IMR-90 (cell line): Measurements from ENCODE around the gene CCL28. TPM values are rescaled to one million over a fixed set of nuclear protein-coding genes. Genes with fewer than 3 reads are reported as not detected.

Experiments used
- ATAC-seq: fragments of 200-7000 bp; cut with Tn5 transposase; 2 replicates; pipeline ENCODE4 v1.9.1; 2020; ENCODE audit warnings: low read depth, mild to moderate bottlenecking, moderate library complexity
- BruUV-seq: library from RNA; stranded (reverse); fragments of 400-500 nt; replicated peaks from 2 replicates; lab custom pipeline; 2021; lab: Mats Ljungman, UMichigan
- CTCF ChIA-PET: fragments of 300-600 bp; formaldehyde crosslinking; extraction: SDS; loops from one replicate; lab custom pipeline; 2021; ENCODE audit warnings: antibody characterized with exemption; lab: Yijun Ruan, JAX
- POLR2A ChIA-PET: fragments of 300-600 bp; sonication (Branson Sonifier 250); formaldehyde crosslinking; loops from one replicate; lab custom pipeline; 2022; ENCODE audit warnings: antibody characterized with exemption; ENCODE audit not compliant: unreplicated experiment; lab: Charles Lee
- DNase-seq: peaks from one replicate; pipeline ENCODE4 v3.0.0; 2013
- H2AFZ ChIP-seq: replicated peaks from 2 replicates; pipeline ENCODE3; 2013; ENCODE audit warnings: low read length, mild to moderate bottlenecking; ENCODE audit not compliant: poor library complexity
- H2AK5ac ChIP-seq: 2 replicates; pipeline ENCODE4 v1.6.1; 2013; ENCODE audit warnings: low read depth, low read length, inconsistent platforms
- H2AK9ac ChIP-seq: replicated peaks from 2 replicates; pipeline ENCODE3; 2013; ENCODE audit warnings: mild to moderate bottlenecking, low read depth, low read length, moderate library complexity; ENCODE audit not compliant: poor library complexity
- H2BK120ac ChIP-seq: 2 replicates; pipeline ENCODE4 v1.6.1; 2013; ENCODE audit warnings: low read depth, low read length, inconsistent platforms
- H2BK15ac ChIP-seq: 3 replicates; pipeline ENCODE4 v1.6.1; 2013; ENCODE audit warnings: low read depth, low read length, inconsistent platforms
- H2BK20ac ChIP-seq: 2 replicates; pipeline ENCODE4 v1.6.1; 2013; ENCODE audit warnings: low read depth, mild to moderate bottlenecking, inconsistent platforms, low read length, moderate library complexity
- H2BK5ac ChIP-seq: 2 replicates; pipeline ENCODE4 v1.6.1; 2013; ENCODE audit warnings: mild to moderate bottlenecking, low read depth, low read length, inconsistent platforms; ENCODE audit not compliant: poor library complexity, severe bottlenecking
- H3K14ac ChIP-seq: replicated peaks from 2 replicates; pipeline ENCODE4 v1.6.1; 2013; ENCODE audit warnings: low read depth, low read length, inconsistent platforms
- H3K18ac ChIP-seq: 2 replicates; pipeline ENCODE4 v1.6.1; 2013; ENCODE audit warnings: low read depth, low read length, control low read depth
- H3K23ac ChIP-seq: 2 replicates; pipeline ENCODE4 v1.6.1; 2013; ENCODE audit warnings: low read depth, low read length, inconsistent platforms
- H3K27ac ChIP-seq: 2 replicates; pipeline ENCODE4 v1.5.1; 2013; ENCODE audit warnings: mild to moderate bottlenecking, control low read depth, low read length; ENCODE audit not compliant: insufficient read depth
- H3K27me3 ChIP-seq: 2 replicates; pipeline ENCODE4 v1.6.1; 2013; ENCODE audit warnings: low read length; ENCODE audit not compliant: control insufficient read depth, insufficient read depth
- H3K36me3 ChIP-seq: 2 replicates; pipeline ENCODE4 v1.6.1; 2013; ENCODE audit warnings: low read length, mixed read lengths; ENCODE audit not compliant: control insufficient read depth, insufficient read depth
- H3K4ac ChIP-seq: 2 replicates; pipeline ENCODE4 v1.6.1; 2013; ENCODE audit warnings: low read depth, low read length, inconsistent platforms
- H3K4me1 ChIP-seq: 2 replicates; pipeline ENCODE4 v1.6.1; 2013; ENCODE audit warnings: low read length, mixed read lengths; ENCODE audit not compliant: control insufficient read depth, insufficient read depth
- H3K4me2 ChIP-seq: 2 replicates; pipeline ENCODE4 v1.6.1; 2013; ENCODE audit warnings: low read depth, mild to moderate bottlenecking, control low read depth, low read length, moderate library complexity
- H3K4me3 ChIP-seq: 2 replicates; pipeline ENCODE4 v1.5.1; 2013; ENCODE audit warnings: low read depth, mild to moderate bottlenecking, control low read depth, low read length, moderate library complexity; ENCODE audit not compliant: insufficient read depth
- H3K56ac ChIP-seq: 2 replicates; pipeline ENCODE4 v1.6.1; 2013; ENCODE audit warnings: low read length, inconsistent platforms; ENCODE audit not compliant: insufficient read depth; ENCODE audit errors: extremely low read depth
- H3K79me1 ChIP-seq, 2 experiments: 2 replicates each; pipeline ENCODE4 v1.6.1; 2013; ENCODE audit warnings: low read length in 2 of 2, inconsistent platforms in 1 of 2, low read depth in 1 of 2
- H3K9ac ChIP-seq: 2 replicates; pipeline ENCODE4 v1.6.1; 2013; ENCODE audit warnings: low read depth, low read length, control low read depth
- H3K9me1 ChIP-seq: 2 replicates; pipeline ENCODE4 v1.6.1; 2013; ENCODE audit warnings: low read length, inconsistent platforms; ENCODE audit not compliant: insufficient read depth
- H3K9me3 ChIP-seq: 2 replicates; pipeline ENCODE4 v1.6.1; 2013; ENCODE audit warnings: low read length; ENCODE audit not compliant: control insufficient read depth, insufficient read depth
- H4K20me1 ChIP-seq: 2 replicates; pipeline ENCODE4 v1.6.1; 2013; ENCODE audit warnings: low read length, inconsistent platforms; ENCODE audit not compliant: insufficient read depth
- H4K5ac ChIP-seq: 2 replicates; pipeline ENCODE4 v1.6.1; 2013; ENCODE audit warnings: mild to moderate bottlenecking, low read depth, low read length, control low read depth
- H4K8ac ChIP-seq, 2 experiments: 2 replicates each; pipeline ENCODE4 v1.6.1; 2013; ENCODE audit warnings: low read depth in 2 of 2, low read length in 2 of 2, control low read depth in 1 of 2, inconsistent platforms in 1 of 2
- H4K91ac ChIP-seq: 2 replicates; pipeline ENCODE4 v1.6.1; 2013; ENCODE audit warnings: low read depth, low read length, inconsistent platforms; ENCODE audit not compliant: insufficient read depth
- BHLHE40 ChIP-seq: fragments of 150-350 bp; IDR thresholded peaks from 2 replicates; pipeline ENCODE4 v1.6.1; 2016; ENCODE audit warnings: mild to moderate bottlenecking, low read depth, low read length
- CHD1 ChIP-seq: IDR thresholded peaks from 2 replicates; pipeline ENCODE4 v1.6.1; 2012; ENCODE audit warnings: low read depth, low read length, improper control_type of control experiment
- ELK1 ChIP-seq: fragments of 150-350 bp; IDR thresholded peaks from 2 replicates; pipeline ENCODE4 v1.6.1; 2016; ENCODE audit warnings: low read depth, mild to moderate bottlenecking, low read length, moderate library complexity, borderline replicate concordance
- MAZ ChIP-seq: IDR thresholded peaks from 2 replicates; pipeline ENCODE4 v1.6.1; 2012; ENCODE audit warnings: low read depth, mild to moderate bottlenecking, low read length, improper control_type of control experiment, moderate library complexity, borderline replicate concordance
- WGBS, 2 experiments: methylation state at CpG; one replicate each; pipeline versions ENCODE4 v1.1.5 to v1.1.7; 2013; ENCODE audit warnings: missing lambda C conversion rate in 2 of 2; ENCODE audit not compliant: insufficient read length in 1 of 2; ENCODE audit errors: extremely low coverage in 2 of 2; 5-methylcytosine and 5-hydroxymethylcytosine counted together
- dilution Hi-C: fragments of 300-500 bp; cut with HindIII; formaldehyde crosslinking; loops from one replicate; pipeline ENCODE4 v1.14.3; 2018; ENCODE audit warnings: low sequenced_read_pairs; ENCODE audit not compliant: unreplicated experiment
- in situ Hi-C: fragments of 300-500 bp; cut with MboI; formaldehyde crosslinking; loops from 3 replicates; pipeline ENCODE4 v1.14.3; 2019; ENCODE audit warnings: low sequenced_read_pairs, inconsistent platforms, mixed read lengths
- intact Hi-C: fragments of 100-400 bp; cut with micrococcal nuclease; formaldehyde crosslinking; loops from 2 replicates; pipeline ENCODE4 v1.10.0; 2022
- polyA plus RNA-seq, 3 experiments: library from polyadenylated mRNA; depleted of rRNA; stranded (reverse); fragments of >200 nt; gene quantifications; 2 replicates each; pipeline ENCODE4 v1.2.3, GENCODE V29; 2012; ENCODE audit warnings: low replicate concordance in 1 of 3
- total RNA-seq: library from RNA; depleted of rRNA; stranded (reverse); fragments of >200 nt; gene quantifications from 2 replicates; pipeline ENCODE4 v1.2.3, GENCODE V29; 2012

CCL28 gene
- total and polyA plus RNA-seq, 2 of the 4 experiments (the other 2 are of a cell fraction): under 0.01 to 0.02 TPM

DNA sequence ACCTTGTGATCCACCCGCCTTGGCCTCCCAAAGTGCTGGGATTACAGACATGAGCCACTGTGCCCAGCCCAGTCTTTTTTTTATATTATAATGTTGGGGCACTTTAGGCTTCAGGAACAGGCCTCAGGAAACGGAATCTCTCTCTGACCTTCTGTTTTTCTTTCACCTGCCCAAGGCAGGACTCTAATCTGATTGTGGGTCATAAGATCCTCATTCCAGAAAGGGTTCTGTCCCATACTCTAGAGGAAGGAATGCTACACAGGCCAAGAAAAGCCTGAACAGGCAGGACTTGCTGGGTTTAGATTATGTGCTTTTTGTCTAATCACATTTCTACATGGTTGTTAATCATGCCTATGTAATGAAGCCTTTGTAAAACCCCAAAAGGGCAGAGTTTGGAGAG, 1.8 kb upstream of the CCL28 start:
- H4K5ac ChIP-seq: no peak overlapping the region
- H4K20me1 ChIP-seq: no peaks in the 10 kb centered on the region
- H3K27me3 ChIP-seq: peaks cover 13% of the 10 kb centered on the region
- no peak for DNase-seq
- H2BK15ac ChIP-seq: no peak overlapping the region
- BruUV-seq: no TSS peak
- intact Hi-C loops (no loop called here), dilution Hi-C loops (no loop called here), in situ Hi-C loops (no loop called here)
- 50% methylated on average over 1 of the region's 2 CpGs; no CpG with 5 or more reads in 1 of the 2 experiments for WGBS, 2 experiments
- no peak overlapping the region for H2AK5ac ChIP-seq
- H3K9me3 ChIP-seq: no peaks in the 10 kb centered on the region
- H3K9ac ChIP-seq: no peak overlapping the region
- H3K18ac ChIP-seq: no peak overlapping the region
- H3K4me3 ChIP-seq: no peak overlapping the region
- no peak overlapping the region for H3K23ac ChIP-seq
- no peak overlapping the region for H4K91ac ChIP-seq
- H2BK5ac ChIP-seq: no peak overlapping the region
- no peaks in the 10 kb centered on the region for H3K36me3 ChIP-seq
- no peak overlapping the region for H3K56ac ChIP-seq
- no peak overlapping the region for H3K4ac ChIP-seq
- ChIA-PET POLR2A (no interaction called here), CTCF (no interaction called here)
- TF ChIP-seq ELK1 (no peak), CHD1 (no peak), MAZ (no peak), BHLHE40 (no peak)
- no peak overlapping the region for H3K4me2 ChIP-seq
- no peak overlapping the region for H2AK9ac ChIP-seq
- no peak for ATAC-seq
- no peak overlapping the region for H2BK120ac ChIP-seq
- H3K79me1 ChIP-seq: no peaks in the 10 kb centered on the region
- no peaks in the 10 kb centered on the region for H3K4me1 ChIP-seq
- no peak overlapping the region for H2BK20ac ChIP-seq
- H3K9me1 ChIP-seq: no peaks in the 10 kb centered on the region
- no peak overlapping the region for H3K14ac ChIP-seq
- no peak overlapping the region for H4K8ac ChIP-seq
- no peak overlapping the region for H3K27ac ChIP-seq
- H2AFZ ChIP-seq: no peak overlapping the region
